HG03159 (cell line): ENCODE data around the gene LRRFIP1.

Experiments used
- ATAC-seq: cut with Tn5 transposase; IDR thresholded peaks from one replicate; pipeline ENCODE4 v1.9.1; 2021; ENCODE audit warnings: mild to moderate bottlenecking, moderate library complexity; ENCODE audit not compliant: unreplicated experiment

Gene LRRFIP1

DNA sequence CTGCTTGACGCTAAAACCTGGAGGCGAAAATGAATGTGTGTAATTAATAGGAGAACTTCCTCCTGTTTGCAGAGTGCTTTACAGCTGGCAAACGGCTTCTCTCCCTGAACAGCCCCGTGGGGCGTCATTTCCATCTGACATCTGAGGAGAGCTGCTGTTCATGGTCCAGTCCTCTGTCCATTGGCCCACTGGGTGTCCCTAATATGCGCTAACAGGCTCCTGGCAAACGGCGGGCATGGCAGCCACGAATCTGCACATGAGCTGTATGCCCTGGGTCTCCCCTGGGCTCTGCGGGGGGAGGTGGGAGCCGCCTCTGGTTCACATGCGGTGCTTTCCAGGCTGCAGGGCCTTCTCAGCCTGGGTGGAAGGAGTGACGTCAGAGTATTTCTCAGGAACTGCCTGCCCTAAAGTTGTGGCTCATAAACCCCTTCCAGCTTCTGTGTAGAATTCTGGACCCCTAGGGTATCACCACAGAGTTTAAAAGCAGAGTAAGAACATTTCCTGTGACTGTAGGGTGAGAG is 73.2 kb downstream of the LRRFIP1 start:
- no peak for ATAC-seq

DNA sequence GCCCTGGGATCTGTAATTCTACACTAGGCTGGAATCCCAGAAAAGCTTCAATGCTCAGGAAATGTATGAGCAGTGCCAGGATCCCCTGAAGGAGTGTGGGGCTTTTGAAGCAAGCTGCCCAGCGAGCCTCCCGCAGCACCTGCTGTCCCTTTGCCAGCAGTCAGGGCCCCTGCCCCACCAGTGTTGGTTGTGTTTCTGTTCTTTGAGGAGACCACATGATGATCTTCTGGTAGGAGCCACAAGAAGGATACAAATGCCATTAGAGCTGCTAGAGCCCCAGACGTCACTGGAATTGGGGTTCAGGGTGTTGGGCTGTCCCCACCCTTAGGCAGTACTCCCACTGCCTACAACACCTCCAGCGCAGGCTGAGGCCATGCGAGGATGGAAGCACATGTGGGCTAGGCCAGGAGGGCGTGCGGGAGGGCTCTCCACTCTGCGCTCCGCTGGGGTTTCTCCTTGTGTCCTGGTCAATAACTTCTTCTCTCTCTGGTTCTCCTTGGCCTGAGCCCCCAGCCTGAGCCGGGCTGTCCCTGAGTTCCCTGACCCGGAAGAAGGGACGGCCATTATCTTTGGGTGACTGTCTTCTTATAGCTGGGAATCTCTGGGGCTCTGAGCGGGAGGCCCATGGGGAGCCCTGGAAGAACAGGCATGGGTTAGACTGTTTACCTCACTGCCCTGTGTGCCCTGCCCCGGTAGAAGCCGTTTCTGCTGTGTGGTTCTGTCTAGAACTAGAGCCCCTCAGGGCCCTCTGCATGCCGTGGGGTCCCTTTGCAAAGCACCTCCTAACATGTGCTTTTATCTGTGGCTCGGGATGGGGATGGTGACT is 73.9 kb downstream of the LRRFIP1 start:
- no peak for ATAC-seq

DNA sequence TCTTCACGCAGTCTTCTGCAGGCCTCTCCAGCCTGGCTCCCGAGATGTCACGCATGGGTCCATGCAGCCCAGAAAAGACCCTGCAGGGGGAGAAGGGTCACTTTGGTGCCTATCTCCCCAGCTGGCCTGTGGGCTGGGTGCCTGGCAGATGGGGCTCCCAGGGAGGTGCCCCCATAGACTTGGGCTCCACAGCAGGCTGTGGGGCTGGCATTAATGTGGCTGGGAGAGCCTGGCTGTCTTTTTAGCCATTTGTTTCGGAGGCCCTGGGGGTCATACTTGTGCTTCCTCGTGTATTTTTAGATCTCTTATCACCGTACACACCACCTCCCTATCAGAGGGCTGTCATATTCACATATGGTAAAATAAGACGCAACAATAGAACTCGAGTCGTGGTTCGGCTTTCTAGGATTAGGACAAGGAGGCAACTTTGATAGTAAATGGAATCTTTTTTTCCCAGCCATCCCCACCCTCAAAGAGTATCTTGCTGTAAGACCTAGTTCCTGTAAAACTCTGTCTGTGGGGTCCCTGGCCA is 74.5 kb downstream of the LRRFIP1 start:
- ATAC-seq, result no peak

DNA sequence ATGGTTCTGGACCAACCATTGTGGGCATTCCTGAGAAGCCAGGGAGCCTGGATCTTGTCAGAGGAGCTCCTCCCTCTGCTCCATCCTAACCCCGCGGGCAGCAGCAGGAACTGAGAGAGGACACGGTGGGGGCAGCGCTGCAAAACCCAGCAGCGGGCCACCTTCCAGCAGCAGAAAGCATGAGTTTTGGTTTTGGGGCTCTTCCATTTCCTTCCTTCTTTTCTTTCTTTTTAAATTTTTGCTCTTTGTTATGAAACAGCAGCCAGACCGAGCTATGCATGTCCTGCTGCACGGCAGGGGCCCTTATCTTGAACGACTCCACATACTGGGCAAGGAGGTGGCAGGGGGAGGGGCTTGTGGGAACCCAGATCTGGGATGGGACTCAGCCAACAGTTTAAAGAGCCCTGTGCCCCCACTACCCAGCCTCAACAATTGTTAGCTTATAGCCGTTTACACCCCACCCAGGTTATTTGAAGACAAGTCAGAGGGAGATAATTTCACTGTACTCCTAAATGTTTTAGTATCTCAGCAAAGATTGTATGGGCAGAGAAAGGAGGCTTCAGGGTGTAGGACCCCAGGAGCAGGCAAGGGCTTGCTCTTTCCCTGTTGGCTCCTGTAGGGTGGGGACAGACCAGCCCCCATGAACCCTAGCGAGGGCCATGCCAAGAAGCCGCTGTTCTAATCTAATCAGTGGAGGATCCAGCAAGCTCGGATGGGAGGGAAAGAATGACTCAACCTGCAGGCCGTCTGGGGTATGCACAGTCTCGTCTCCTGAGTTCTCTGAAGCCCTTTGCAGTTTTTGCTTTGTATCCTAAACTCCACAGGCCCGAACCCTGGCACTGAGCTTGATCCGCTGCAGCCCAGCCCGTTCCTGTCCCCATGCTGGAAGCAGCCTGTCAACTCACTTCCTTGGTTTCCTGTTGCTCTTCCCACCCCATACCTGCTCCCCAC is 75.3 kb downstream of the LRRFIP1 start:
- ATAC-seq, result no peak

DNA sequence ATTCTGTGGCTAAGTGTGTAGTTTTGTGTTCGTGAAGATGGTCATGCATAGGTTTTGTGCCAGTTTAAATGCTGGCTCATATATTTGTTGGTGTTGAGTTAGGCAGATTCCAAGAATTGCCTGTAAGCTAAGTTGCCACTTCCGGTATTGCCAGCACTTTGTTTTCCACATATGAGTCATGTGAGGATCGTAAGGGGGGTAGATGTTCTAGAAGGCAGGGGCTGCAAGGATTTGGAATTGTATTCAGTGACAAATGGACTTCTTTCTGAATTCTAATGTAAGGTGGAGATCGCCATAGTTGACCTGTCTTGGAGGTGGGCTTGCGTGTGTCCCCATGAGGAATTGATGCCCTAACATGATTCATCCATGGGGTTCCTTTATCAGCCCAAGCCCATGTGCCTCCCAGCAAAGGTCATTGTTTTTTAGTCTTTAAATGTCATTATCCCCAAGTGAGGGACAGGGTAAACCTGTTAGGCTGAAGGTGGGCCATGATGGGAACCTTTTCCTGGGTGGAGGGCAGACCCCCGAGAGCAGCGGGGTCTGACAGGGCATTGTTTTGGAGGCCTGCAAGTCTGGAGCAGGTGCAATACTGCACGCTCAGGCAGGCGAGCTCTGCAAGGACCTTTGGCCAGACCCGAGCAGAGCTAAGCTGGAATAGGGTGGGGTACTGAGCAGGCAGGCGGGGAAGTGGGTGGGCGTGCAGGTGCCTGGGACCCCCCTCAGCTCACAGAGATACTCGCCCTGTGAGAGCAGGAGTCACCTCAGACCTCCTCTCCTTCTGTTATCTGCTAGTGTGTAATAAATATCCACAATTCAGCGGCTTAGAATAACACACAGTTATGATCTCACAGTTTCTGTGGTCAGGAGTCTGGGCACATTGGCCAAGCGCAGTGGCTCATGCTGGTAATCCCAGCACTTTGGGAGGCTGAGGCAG is 77.4 kb downstream of the LRRFIP1 start:
- no peak for ATAC-seq

DNA sequence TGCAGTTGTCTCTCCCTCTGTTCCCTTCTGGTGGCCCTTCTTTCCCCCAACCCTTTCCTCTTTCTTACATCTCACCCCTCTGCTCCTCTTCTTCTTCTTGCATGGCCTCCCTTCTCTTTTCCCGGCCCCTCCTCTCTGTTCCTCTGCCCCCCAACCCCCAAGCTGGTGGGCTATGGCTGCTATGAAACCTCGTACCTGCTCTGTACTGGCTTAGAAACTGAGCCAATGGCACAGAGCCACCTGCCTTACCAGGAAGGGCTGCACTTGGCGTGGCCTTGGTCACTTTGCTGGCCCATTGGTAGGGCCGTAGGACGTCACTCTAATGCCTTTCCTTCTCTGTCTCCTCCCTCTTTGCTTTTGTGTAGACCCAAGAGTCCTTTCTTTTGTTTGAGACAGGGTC is 78.9 kb downstream of the LRRFIP1 start:
- ATAC-seq, result no peak

DNA sequence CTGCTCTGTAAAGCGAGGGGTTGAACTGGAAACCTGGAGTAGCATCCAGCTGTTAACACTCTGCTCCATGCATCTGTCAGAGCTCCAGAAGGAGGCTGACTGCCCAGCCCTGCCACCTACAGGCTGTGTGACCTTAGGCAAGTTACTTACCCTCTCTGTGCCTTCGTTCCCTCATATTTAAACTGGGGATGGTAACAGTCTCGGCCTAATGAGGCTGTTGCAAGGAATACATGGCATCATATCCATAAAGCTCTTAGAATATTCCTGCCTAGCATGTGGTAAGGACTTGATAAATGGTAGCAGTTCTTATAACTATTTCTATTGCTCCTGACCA is 80.6 kb downstream of the LRRFIP1 start:
- no peak for ATAC-seq

DNA sequence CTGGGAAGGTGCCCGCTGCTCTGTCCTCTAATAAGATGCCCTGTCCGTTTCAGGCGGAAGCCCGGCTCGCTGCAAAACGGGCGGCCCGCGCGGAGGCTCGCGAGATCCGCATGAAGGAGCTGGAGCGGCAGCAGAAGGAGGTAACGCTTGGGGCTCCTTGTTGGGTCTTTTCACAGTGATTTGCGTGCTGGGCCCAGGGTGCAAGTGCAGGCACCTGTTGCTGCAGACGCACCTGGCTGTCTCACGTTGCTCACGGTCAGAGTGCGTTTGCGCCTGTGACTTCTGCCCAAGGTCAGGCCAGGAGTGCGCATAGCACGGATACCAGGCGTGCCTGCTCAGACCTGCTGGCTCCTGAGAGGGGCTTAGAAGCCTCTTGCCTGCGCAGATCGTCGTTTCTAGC is 81.1 kb downstream of the LRRFIP1 start:
- no peak for ATAC-seq

DNA sequence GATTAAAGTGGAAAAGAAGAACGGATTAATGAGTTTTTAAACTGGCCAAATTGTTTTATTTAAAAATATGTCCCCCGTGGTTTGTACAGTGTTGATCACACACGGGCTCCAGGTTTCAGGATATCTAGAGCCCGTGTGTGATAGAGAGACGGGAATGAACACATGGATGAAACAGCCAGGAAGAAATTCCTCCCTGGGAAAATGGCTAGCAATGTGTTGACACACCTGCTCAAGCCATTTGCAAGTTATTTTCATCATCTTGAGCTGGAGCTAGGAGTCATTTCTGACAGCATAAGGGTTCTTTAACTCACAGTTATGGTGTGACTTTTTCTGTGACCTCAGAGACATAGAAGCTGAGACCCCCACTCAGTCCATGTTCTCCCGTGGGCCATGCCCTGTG is 81.6 kb downstream of the LRRFIP1 start:
- no peak for ATAC-seq

DNA sequence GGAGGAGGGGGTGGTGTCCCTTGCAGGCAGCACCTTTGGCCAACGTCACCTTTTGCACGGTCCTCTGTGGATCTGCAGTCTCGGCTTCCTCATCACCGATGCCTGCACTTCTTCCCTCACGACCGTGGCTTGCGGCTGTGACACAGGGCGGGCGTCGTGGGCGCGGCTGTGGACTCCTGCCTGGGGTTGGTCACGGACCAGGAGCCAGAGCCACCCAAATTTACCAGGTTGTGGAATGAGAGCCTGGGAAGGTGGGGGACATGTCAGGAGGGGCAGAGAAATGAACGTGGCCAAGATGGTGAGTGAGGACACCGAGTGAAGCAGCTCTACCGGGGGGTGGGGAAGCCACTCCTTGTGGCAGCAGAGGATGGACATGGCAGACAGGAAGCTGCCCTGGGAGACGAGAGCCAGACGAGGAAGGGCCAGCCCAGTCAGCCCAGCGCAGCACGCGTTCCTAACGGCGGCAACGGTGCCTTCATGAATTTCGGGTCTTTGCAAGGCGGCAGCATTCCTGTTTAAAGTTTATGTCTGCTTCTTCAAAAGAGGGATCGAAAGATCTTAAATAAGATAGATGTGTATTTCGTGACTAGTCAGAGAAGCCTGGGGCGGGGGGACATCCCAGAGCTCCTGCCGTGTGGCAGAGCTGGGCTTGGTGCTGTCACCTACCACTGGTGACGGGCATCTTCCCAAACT is 84.2 kb downstream of the LRRFIP1 start:
- no peak for ATAC-seq

DNA sequence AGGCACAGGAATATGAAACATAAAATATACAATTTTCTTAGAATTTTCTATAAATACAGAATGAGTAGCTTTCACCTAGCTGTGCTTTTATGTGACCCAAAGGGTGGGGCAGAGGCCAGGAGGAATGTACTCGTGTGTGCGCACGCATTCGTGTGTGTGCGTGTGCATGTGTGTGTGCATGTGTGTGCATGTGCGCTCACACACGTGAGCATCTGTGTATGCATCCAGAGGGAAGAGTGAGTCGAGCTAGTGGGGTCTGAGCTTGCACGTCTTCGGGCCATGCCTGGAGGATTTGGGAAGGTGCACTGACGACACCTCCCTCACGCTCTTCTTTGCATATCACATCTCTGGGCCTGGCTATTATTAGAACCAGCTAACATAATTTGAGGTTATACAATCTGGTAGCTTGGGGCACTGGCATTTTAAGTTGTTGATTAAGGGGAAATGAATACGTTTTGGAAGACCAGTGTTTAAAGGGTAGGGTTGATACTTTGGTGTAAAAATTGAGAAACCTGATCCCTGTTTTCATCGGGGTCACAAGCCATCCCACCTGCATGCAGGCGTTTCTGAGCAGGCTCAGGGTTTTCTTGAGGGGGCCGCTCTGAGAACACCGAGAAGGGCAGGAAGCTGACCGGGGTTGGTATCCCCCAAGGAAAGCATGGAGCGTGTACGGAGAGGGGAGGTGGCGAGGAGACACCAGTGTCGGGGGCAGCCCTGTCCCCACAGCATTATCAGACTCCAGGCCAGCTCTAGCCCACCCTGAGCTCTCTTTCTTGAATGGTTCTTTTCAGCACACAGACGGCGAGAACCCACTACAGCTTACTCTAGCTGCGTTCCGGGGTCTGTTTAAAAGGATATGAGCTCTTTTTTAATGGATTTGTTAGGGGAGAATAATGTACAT is 85.3 kb downstream of the LRRFIP1 start:
- no peak for ATAC-seq

DNA sequence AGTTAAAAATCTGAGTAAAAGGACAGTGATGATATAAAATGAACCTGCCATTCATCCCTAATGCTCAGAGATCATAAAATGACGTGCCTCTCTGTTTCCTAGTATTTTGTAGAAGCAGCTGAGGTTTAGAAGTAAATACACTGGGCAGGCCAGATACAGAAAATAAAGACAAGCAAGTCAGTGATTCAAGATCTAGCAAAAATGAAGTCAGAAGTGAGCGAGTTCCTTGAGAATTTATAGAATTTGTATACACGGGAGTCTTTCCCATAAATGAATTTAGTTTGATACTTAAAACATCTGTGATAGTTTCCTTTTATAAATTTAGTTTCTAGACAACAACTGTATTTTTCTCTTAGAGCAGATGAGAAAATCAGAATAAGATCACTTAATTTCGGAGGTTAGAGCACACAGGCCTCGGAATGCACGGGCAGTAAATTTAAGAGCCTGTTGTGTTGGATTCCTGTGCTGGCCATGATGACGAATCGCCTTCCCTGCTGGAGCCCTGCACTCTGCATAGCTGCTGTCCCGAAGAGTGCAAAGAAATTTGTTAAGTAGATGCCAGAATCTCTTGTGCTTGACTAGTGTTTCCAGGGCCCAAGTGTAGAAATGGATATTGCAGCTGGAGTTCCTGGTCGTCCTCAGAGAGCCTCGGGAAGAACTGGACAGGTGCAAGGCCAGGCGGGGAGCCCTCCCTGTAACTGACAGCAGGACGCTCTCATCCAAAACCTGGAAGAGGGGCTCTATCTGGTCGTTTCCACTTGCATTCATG is 87.5 kb downstream of the LRRFIP1 start:
- ATAC-seq, result no peak

DNA sequence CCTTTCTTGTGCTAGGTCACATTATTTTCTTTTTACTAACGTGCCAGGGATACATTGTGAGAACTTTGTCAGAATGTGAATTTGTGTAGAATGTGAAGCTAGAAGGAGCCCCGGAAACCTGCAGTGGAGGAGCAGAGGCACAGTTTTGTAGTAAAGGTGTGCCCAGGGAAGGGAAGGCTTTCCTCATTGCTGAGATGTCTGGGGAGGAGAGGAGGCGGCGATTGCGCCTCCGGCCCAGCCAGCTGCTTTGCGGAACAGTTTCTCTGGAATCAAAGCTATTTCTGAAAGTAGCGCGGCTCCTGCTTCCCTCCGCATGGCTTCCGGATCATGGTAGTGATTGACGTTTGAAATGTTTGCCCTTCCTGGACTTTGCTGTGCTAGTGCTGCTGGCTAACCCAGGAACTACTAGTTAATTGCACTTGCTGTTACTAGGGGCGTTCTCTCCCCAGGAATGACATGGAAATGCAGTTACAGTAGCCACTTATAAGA is 88.1 kb downstream of the LRRFIP1 start:
- no peak for ATAC-seq

DNA sequence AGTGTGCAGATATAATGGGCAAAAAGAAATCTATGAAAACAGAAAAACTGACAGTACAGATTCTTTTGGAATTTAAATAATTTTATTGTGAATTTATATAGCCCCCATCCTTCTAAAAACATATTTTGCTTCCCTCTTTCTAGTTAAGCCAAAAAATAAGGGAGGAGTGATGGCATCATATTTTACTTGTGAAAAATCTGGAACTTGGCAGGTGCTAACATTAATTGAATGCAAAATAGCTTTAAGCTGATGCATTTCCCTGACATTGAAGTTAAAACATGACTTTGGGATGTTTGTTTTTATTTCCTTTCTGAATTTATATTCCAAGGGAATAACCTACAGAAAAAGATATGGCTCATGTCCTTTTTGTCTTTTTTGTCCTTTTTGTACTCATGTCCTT is 88.6 kb downstream of the LRRFIP1 start:
- ATAC-seq, result no peak

DNA sequence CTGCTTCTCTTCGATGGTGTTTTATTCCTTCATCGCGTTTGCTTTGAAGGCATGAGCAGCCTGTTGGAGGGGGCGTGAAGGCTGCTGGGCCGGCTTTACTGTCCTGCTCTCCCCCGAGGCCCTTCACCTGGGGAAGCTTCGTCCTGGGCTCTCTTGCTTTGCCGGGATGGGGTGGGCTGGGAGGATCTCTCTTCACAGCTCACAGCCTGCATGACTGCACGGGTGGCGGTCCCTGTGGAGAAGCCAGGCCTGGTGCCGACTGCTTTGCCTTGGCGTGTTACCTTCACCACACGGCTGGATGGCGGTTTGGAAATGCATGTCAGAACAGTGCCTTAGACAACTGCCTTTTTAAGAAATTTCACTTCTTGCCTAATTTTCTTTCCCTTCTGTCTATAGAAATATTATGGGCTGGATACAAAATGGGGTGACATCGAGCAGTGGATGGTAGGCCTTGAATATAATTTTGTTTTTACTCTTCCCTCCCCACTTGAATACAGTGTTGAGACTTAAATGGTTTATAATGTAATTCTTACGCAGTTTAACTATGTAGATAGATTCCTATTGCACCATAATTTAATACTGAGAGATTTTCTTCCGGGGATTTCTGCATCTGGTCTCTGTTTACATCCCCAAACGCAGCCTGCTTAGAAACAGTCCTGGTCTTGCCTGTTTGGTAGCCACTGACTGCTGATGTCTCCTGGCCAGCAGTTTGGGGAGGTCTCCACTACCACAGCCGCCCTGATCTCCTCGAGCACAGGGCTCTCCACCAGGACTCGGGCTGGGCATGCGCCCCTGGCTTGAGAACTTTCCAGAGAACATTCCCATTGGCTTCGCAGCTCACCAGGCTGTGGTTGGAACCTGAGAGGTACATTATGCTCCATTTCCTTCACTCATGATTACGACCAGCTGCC is 90.2 kb downstream of the LRRFIP1 start:
- ATAC-seq, result no peak

DNA sequence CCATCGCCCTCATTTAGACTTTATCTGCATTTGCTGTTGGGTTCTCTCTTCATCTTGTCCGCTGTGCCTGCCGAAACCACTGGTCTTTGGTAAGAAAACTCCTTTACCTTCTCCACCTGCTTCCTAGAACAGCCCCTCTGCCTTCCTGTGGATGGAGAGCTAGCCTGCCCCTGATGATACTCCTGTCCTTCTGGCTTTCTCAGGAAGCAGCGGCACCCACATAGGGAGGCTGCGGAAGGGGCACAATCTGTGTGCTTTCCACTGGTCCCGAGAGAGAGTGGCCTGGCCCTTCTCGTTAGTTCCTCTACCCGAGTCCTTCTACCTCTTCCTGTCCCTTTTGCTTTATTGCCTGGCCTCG is 90.9 kb downstream of the LRRFIP1 start:
- ATAC-seq, result no peak

DNA sequence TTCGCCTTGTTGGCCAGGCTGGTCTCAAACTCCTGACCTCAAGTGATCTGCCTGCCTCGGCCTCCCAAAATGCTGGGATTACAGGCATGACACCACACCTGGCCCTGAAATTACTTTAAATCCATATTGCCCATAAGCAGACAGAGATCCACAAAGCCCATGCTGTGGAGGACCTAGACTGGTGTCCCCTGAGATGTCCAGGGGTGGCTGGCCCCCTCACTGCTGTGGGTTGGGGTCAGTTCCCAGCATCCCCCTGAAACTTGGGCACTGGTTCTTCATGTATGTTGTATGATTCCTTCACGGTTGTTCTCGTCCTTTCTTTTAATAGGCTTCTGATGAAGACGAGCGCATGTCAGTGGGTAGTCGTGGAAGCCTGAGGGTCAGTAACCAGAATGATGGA is 93.1 kb downstream of the LRRFIP1 start:
- ATAC-seq, result no peak
